Immature natural killer cell (primary cell): ENCODE results near the gene IGFBP5. TPM values are rescaled to one million over a fixed set of nuclear protein-coding genes. Genes with fewer than 3 reads are reported as not detected.

ENCODE experiments used
- DNase-seq, 3 donors: peaks; one replicate each; pipeline ENCODE4 v3.0.0; 2022; ENCODE audit warnings: mixed read lengths in 1 of 3
- H3K27ac Mint-ChIP-seq, 6 donors: one replicate each; pipeline ENCODE4 v1.8.0; 2020; ENCODE audit warnings: mixed read lengths in 6 of 6, mild to moderate bottlenecking in 5 of 6, inconsistent platforms in 4 of 6, moderate library complexity in 3 of 6
- H3K27me3 Mint-ChIP-seq, 3 donors: one replicate each; pipeline ENCODE4 v1.8.0; 2020 to 2021; ENCODE audit warnings: low read depth in 3 of 3, mild to moderate bottlenecking in 3 of 3, mixed read lengths in 3 of 3, moderate library complexity in 3 of 3, inconsistent platforms in 1 of 3
- H3K36me3 Mint-ChIP-seq, 3 donors: one replicate each; pipeline ENCODE4 v1.8.0; 2020; ENCODE audit warnings: mixed read lengths in 3 of 3, inconsistent platforms in 2 of 3, mild to moderate bottlenecking in 2 of 3
- H3K4me1 Mint-ChIP-seq, 2 donors: one replicate each; pipeline ENCODE4 v1.8.0; 2020; ENCODE audit warnings: inconsistent platforms in 2 of 2, mild to moderate bottlenecking in 2 of 2, mixed read lengths in 2 of 2, moderate library complexity in 1 of 2
- H3K4me3 Mint-ChIP-seq, 5 donors: one replicate each; pipeline ENCODE4 v1.8.0; 2020; ENCODE audit warnings: mild to moderate bottlenecking in 5 of 5, mixed read lengths in 5 of 5, inconsistent platforms in 3 of 5, moderate library complexity in 3 of 5
- H3K9me3 Mint-ChIP-seq, 6 donors: one replicate each; pipeline ENCODE4 v1.8.0; 2020; ENCODE audit warnings: mild to moderate bottlenecking in 6 of 6, mixed read lengths in 6 of 6, inconsistent platforms in 4 of 6, moderate library complexity in 3 of 6
- polyA plus RNA-seq, 3 donors: library from polyadenylated mRNA; unstranded; fragments of 300-500 nt; fragmentation: Illumina TruSeq; gene quantifications; one replicate each; pipeline ENCODE4 v1.2.3, GENCODE V29; 2021

The IGFBP5 gene
- polyA plus RNA-seq, 3 donors from 2014 or later, result not detected

- DNase-seq, result no peak
- no peaks in the 10 kb centered on the region for H3K9me3 Mint-ChIP-seq
- H3K36me3 Mint-ChIP-seq, result no peaks in the 10 kb centered on the region
- H3K4me1 Mint-ChIP-seq, result peaks cover 24 to 29% of the 10 kb centered on the region in 2 donors
- H3K27ac Mint-ChIP-seq, result no peak overlapping the region
- peaks cover 19 to 28% (median 22%) of the 10 kb centered on the region in 3 donors for H3K27me3 Mint-ChIP-seq
- H3K4me3 Mint-ChIP-seq, result no peak overlapping the region
These were observed 4.9 kb downstream of the IGFBP5 start for GRCh38 chr2:216690456-216690852.

GRCh38 chr2:216689397-216689796 is 6.0 kb downstream of the IGFBP5 start:
- Mint-ChIP-seq H3K4me1 (peaks cover 24 to 29% of the 10 kb centered on the region in 2 donors), H3K9me3 (no peaks in the 10 kb centered on the region), H3K27me3 (peaks cover 19 to 26% (median 20%) of the 10 kb centered on the region in 3 donors), H3K36me3 (no peaks in the 10 kb centered on the region), H3K27ac (no peak overlapping the region), H3K4me3 (no peak overlapping the region)
- DNase-seq, result no peak

- DNase-seq, result no peak
- H3K9me3 Mint-ChIP-seq, result no peaks in the 10 kb centered on the region
- H3K27ac Mint-ChIP-seq, result no peak overlapping the region
- H3K36me3 Mint-ChIP-seq, result no peaks in the 10 kb centered on the region
- H3K4me1 Mint-ChIP-seq, result peaks cover 23 to 28% of the 10 kb centered on the region in 2 donors
- H3K4me3 Mint-ChIP-seq, result no peak overlapping the region
- peaks cover 18 to 23% (median 19%) of the 10 kb centered on the region in 3 donors for H3K27me3 Mint-ChIP-seq
These were observed 6.5 kb downstream of the IGFBP5 start for GRCh38 chr2:216688731-216689340.

GRCh38 chr2:216687646-216688045 is 7.7 kb downstream of the IGFBP5 start:
- peaks cover 15 to 21% (median 20%) of the 10 kb centered on the region in 3 donors for H3K27me3 Mint-ChIP-seq
- peaks cover 15 to 18% of the 10 kb centered on the region in 2 donors for H3K4me1 Mint-ChIP-seq
- no peak overlapping the region for H3K27ac Mint-ChIP-seq
- H3K9me3 Mint-ChIP-seq, result no peaks in the 10 kb centered on the region
- no peak overlapping the region for H3K4me3 Mint-ChIP-seq
- H3K36me3 Mint-ChIP-seq, result no peaks in the 10 kb centered on the region
- no peak for DNase-seq

GRCh38 chr2:216687111-216687510 is 8.2 kb downstream of the IGFBP5 start:
- Mint-ChIP-seq H3K4me1 (peaks cover 10 to 12% of the 10 kb centered on the region in 2 donors), H3K27me3 (peaks cover 15 to 17% (median 17%) of the 10 kb centered on the region in 3 donors), H3K4me3 (no peak overlapping the region), H3K9me3 (no peaks in the 10 kb centered on the region), H3K27ac (no peak overlapping the region), H3K36me3 (no peaks in the 10 kb centered on the region)
- no peak for DNase-seq

GRCh38 chr2:216685327-216685875 is 9.9 kb downstream of the IGFBP5 start:
- peaks cover 10 to 16% (median 13%) of the 10 kb centered on the region in 3 donors for H3K27me3 Mint-ChIP-seq
- no peak overlapping the region for H3K4me3 Mint-ChIP-seq
- H3K36me3 Mint-ChIP-seq, result no peaks in the 10 kb centered on the region

GRCh38 chr2:216683846-216684245 is 11.5 kb downstream of the IGFBP5 start:
- Mint-ChIP-seq H3K4me3 (no peak overlapping the region), H3K27me3 (peaks cover 6 to 12% (median 10%) of the 10 kb centered on the region in 3 donors), H3K36me3 (no peaks in the 10 kb centered on the region), H3K27ac (no peak overlapping the region), H3K4me1 (no peaks in the 10 kb centered on the region), H3K9me3 (no peaks in the 10 kb centered on the region)
- no peak for DNase-seq

More at GRCh38 chr2:216685327-216685875, 9.9 kb downstream of the IGFBP5 start:
- DNase-seq, result no peak
- H3K9me3 Mint-ChIP-seq, result no peaks in the 10 kb centered on the region
- H3K27ac Mint-ChIP-seq, result no peak overlapping the region
- H3K4me1 Mint-ChIP-seq, result no peaks in the 10 kb centered on the region

GRCh38 chr2:216681683-216682082 is 13.7 kb downstream of the IGFBP5 start:
- no peak overlapping the region for H3K27ac Mint-ChIP-seq
- peaks cover 5 to 11% (median 7%) of the 10 kb centered on the region in 3 donors for H3K27me3 Mint-ChIP-seq
- DNase-seq, result no peak
- H3K36me3 Mint-ChIP-seq, result no peaks in the 10 kb centered on the region
- H3K9me3 Mint-ChIP-seq, result no peaks in the 10 kb centered on the region
- no peak overlapping the region for H3K4me3 Mint-ChIP-seq
- no peaks in the 10 kb centered on the region for H3K4me1 Mint-ChIP-seq

GRCh38 chr2:216680951-216681629 is 14.3 kb downstream of the IGFBP5 start:
- H3K4me1 Mint-ChIP-seq, result no peaks in the 10 kb centered on the region
- no peaks in the 10 kb centered on the region for H3K36me3 Mint-ChIP-seq
- DNase-seq, result no peak
- no peaks in the 10 kb centered on the region for H3K9me3 Mint-ChIP-seq
- no peak overlapping the region for H3K4me3 Mint-ChIP-seq
- no peak overlapping the region for H3K27ac Mint-ChIP-seq
- H3K27me3 Mint-ChIP-seq, result peaks cover 4 to 11% (median 5%) of the 10 kb centered on the region in 3 donors

- Mint-ChIP-seq H3K9me3 (no peaks in the 10 kb centered on the region), H3K36me3 (no peaks in the 10 kb centered on the region), H3K4me3 (no peak overlapping the region), H3K27me3 (peaks cover 2 to 11% (median 4%) of the 10 kb centered on the region in 3 donors), H3K27ac (no peak overlapping the region), H3K4me1 (no peaks in the 10 kb centered on the region)
- DNase-seq, result no peak
These were observed 15.7 kb downstream of the IGFBP5 start for GRCh38 chr2:216679658-216680024.

GRCh38 chr2:216678813-216679657 is 16.3 kb downstream of the IGFBP5 start:
- Mint-ChIP-seq H3K4me3 (no peak overlapping the region), H3K9me3 (no peaks in the 10 kb centered on the region), H3K27me3 (peaks cover 2 to 11% (median 4%) of the 10 kb centered on the region in 3 donors), H3K36me3 (no peaks in the 10 kb centered on the region), H3K4me1 (no peaks in the 10 kb centered on the region), H3K27ac (no peak overlapping the region)
- no peak for DNase-seq

- Mint-ChIP-seq H3K9me3 (no peaks in the 10 kb centered on the region), H3K36me3 (no peaks in the 10 kb centered on the region), H3K27ac (no peak overlapping the region), H3K4me3 (no peak overlapping the region), H3K4me1 (no peaks in the 10 kb centered on the region), H3K27me3 (peaks cover 2 to 6% (median 3%) of the 10 kb centered on the region in 3 donors)
- no peak for DNase-seq
These were observed 17.3 kb downstream of the IGFBP5 start for GRCh38 chr2:216678098-216678465.

GRCh38 chr2:216677439-216678097 is 17.8 kb downstream of the IGFBP5 start:
- Mint-ChIP-seq H3K36me3 (no peaks in the 10 kb centered on the region), H3K4me1 (no peaks in the 10 kb centered on the region), H3K27me3 (peaks cover 2 to 6% (median 3%) of the 10 kb centered on the region in 3 donors), H3K9me3 (no peaks in the 10 kb centered on the region), H3K4me3 (no peak overlapping the region), H3K27ac (no peak overlapping the region)
- no peak for DNase-seq
